Upper lobe of right lung (tissue), 1 donor: ENCODE data around the gene RAB3GAP1. TPM values are rescaled to one million over a fixed set of nuclear protein-coding genes. Genes with fewer than 3 reads are reported as not detected.

Experiments
- ATAC-seq: fragments of 200-7000 bp; cut with Tn5 transposase; one replicate; pipeline ENCODE4 v1.9.1; 2020; ENCODE audit warnings: mild to moderate bottlenecking, moderate library complexity
- DNase-seq: peaks from one replicate; pipeline ENCODE4 v3.0.0-alpha.2; 2020
- H3K27ac ChIP-seq: fragments of 200-600 bp; one replicate; pipeline ENCODE4 v1.8.0; 2022
- H3K27me3 ChIP-seq: fragments of 200-600 bp; one replicate; pipeline ENCODE4 v1.8.0; 2022; ENCODE audit warnings: mild to moderate bottlenecking
- H3K36me3 ChIP-seq: fragments of 200-600 bp; one replicate; pipeline ENCODE4 v1.8.0; 2022
- H3K4me1 ChIP-seq: fragments of 200-600 bp; one replicate; pipeline ENCODE4 v1.8.0; 2022
- H3K4me3 ChIP-seq: fragments of 200-600 bp; one replicate; pipeline ENCODE4 v1.8.0; 2022; ENCODE audit warnings: mild to moderate bottlenecking
- H3K9me3 ChIP-seq: fragments of 200-600 bp; one replicate; pipeline ENCODE4 v1.8.0; 2022
- intact Hi-C: fragments of 100-400 bp; cut with DNase I; formaldehyde crosslinking; loops from one replicate; pipeline ENCODE4 v1.11.0; 2022
- total RNA-seq: library from RNA; stranded (reverse); fragmentation: NEBNext Ultra II Directional; extraction: Animal tissue kit (Norgen Biotek cat#: 25700); gene quantifications from one replicate; pipeline ENCODE4 v1.2.1, GENCODE V29; 2021
- TF ChIP-seq, protein P1 (sequence below): fragments of 200-600 bp; IDR thresholded peaks from one replicate; pipeline ENCODE4 v1.8.0; 2022; ENCODE audit warnings: antibody characterized with exemption
- donor health status: DM: no; HTN: yes; CAD: no; lungs with severe emphysema.

Gene RAB3GAP1
- total RNA-seq, 1 donor from 2014 or later: 47.8 TPM

DNA sequence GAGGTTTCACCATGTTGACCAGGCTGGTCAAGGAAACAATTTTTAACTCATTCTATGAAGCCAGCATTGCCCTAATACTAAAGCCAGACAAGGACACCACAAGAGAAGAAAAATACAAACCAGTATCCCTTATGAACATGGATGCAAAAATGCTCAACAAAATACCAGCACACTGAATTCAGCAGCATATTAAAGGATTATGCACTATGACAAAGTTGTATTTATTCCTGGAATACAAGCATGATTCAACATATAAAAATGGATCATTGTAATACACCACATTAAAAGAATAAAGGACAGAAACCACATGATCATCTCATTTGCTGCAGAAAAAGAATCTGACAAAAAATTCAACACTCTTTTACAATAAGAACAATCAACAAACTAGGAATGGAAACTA is 138.7 kb downstream of the RAB3GAP1 start:
- TF ChIP-seq, protein P1, sequence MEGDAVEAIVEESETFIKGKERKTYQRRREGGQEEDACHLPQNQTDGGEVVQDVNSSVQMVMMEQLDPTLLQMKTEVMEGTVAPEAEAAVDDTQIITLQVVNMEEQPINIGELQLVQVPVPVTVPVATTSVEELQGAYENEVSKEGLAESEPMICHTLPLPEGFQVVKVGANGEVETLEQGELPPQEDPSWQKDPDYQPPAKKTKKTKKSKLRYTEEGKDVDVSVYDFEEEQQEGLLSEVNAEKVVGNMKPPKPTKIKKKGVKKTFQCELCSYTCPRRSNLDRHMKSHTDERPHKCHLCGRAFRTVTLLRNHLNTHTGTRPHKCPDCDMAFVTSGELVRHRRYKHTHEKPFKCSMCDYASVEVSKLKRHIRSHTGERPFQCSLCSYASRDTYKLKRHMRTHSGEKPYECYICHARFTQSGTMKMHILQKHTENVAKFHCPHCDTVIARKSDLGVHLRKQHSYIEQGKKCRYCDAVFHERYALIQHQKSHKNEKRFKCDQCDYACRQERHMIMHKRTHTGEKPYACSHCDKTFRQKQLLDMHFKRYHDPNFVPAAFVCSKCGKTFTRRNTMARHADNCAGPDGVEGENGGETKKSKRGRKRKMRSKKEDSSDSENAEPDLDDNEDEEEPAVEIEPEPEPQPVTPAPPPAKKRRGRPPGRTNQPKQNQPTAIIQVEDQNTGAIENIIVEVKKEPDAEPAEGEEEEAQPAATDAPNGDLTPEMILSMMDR: no peak
- Histone ChIP-seq H3K4me3 (no peak overlapping the region), H3K27ac (no peak overlapping the region), H3K4me1 (no peaks in the 10 kb centered on the region), H3K9me3 (no peaks in the 10 kb centered on the region), H3K36me3 (no peaks in the 10 kb centered on the region), H3K27me3 (no peaks in the 10 kb centered on the region)
- intact Hi-C loops: no loop called here
- no peak for DNase-seq
- ATAC-seq: no peak

DNA sequence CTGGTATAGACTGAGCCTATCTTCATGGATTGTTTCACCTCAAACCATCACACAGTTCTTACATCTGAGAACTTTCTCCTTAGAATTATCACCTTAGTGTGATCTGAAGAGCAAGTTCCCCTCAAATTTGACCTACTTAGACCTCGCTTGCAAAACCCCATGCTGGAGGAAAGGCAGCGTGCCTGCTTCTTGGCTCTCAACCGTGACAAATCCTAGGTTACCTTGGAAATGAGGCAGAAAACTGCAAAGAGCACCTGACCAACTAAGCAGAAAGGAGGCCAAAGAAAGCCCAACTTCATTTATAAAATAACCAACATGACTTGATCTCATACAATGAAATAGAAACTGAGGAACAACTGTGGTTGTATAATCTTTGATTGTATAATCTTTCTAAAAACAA is 146.4 kb downstream of the RAB3GAP1 start:
- H3K36me3 ChIP-seq: no peaks in the 10 kb centered on the region
- DNase-seq: no peak
- intact Hi-C loops: no loop called here
- no peak for ATAC-seq
- H3K4me1 ChIP-seq: no peaks in the 10 kb centered on the region
- no peaks in the 10 kb centered on the region for H3K9me3 ChIP-seq
- no peaks in the 10 kb centered on the region for H3K27me3 ChIP-seq
- TF ChIP-seq, protein P1: no peak
- H3K4me3 ChIP-seq: no peak overlapping the region
- H3K27ac ChIP-seq: no peak overlapping the region

DNA sequence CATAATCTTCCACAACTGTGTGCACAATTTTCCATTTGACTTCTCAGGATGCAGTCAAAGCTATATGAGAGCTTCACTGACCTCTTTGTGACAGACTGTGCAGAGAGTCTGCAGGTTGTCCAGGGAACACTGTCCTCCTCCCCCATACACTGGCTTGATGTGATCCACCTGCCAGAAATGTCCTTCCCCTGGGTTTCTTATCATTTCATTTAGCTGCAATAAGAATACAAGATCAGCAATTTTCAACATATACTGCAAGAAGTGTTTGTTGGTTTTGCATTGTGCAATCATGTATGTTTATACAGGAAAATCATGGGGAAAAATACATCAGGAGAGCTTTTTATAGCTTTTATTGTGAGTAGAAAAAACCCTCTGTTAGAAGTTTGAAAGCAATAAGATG is 150.7 kb downstream of the RAB3GAP1 start:
- Histone ChIP-seq H3K9me3 (no peaks in the 10 kb centered on the region), H3K27me3 (no peaks in the 10 kb centered on the region), H3K4me3 (no peak overlapping the region), H3K36me3 (no peaks in the 10 kb centered on the region), H3K4me1 (no peaks in the 10 kb centered on the region), H3K27ac (no peak overlapping the region)
- DNase-seq (no peak), ATAC-seq (no peak)
- intact Hi-C loops: no loop called here
- TF ChIP-seq, protein P1: no peak

DNA sequence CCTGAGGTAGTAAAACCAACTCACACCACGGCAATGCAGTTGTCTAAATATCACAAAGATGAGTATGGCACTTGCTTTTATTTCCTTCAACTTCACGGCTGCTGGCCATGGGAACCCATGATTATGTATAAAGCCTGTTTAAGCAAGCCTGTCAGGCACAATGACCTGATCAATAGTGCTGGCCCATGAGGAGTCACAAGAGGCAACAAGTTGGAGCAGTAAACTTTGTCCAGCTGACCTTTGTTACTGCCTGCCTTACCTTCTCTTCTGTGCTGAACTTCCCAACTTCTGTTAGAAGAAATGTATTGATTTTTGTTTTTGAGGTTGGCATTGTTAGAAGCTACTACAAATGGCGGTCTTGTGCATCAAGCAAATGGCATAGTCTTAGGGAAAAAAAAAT is 151.9 kb downstream of the RAB3GAP1 start:
- DNase-seq (no peak), ATAC-seq (no peak)
- TF ChIP-seq, protein P1: no peak
- Histone ChIP-seq H3K4me3 (no peak overlapping the region), H3K27me3 (no peaks in the 10 kb centered on the region), H3K27ac (no peak overlapping the region), H3K4me1 (no peaks in the 10 kb centered on the region), H3K9me3 (no peaks in the 10 kb centered on the region), H3K36me3 (no peaks in the 10 kb centered on the region)
- intact Hi-C loops: no loop called here

DNA sequence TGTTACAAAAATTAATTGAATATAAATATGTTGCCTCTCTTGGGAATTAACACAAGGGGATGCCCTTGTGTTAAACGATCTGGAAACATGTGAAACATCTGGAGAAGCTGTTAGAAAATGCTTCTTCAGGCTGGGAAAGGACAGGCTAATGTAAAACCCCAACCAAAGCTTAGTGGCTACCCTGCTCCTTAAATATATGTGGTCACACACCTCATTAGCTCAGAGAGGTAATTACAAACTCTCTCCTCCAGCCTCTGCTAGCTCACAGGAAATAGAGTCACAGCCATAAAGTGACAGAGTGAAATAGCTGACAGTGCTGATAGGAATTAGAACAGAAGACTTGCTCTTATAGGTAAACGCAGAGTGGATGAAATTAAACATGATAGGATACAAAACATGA is 155.9 kb downstream of the RAB3GAP1 start:
- Histone ChIP-seq H3K36me3 (no peaks in the 10 kb centered on the region), H3K4me1 (no peaks in the 10 kb centered on the region), H3K9me3 (no peaks in the 10 kb centered on the region), H3K27me3 (no peaks in the 10 kb centered on the region), H3K27ac (no peak overlapping the region), H3K4me3 (no peak overlapping the region)
- intact Hi-C loops: no loop called here
- DNase-seq: no peak
- TF ChIP-seq, protein P1: no peak
- ATAC-seq: no peak

DNA sequence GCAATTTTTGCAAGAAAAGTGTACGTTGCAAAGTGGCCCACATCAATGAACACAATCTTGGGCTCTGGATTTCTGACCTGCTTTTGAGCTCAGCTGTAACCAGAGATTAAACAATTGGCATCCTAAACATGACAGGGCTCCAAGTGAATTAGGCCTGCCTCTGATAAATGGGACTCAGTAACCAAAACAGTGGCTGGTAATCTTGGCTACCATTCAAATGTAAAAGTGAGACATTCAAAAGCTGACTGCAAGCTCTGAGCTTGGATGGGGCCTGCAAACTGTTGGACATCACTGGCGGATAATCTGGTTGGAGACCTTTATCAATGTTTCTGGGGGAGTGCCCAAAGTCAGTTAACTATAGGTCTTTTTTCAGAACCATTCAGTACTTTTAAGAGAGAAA is 160.7 kb downstream of the RAB3GAP1 start:
- H3K27me3 ChIP-seq: no peaks in the 10 kb centered on the region
- no peaks in the 10 kb centered on the region for H3K36me3 ChIP-seq
- no peaks in the 10 kb centered on the region for H3K9me3 ChIP-seq
- intact Hi-C loops: no loop called here
- no peak overlapping the region for H3K4me3 ChIP-seq
- H3K4me1 ChIP-seq: no peaks in the 10 kb centered on the region
- ATAC-seq (no peak), DNase-seq (no peak)
- no peak overlapping the region for H3K27ac ChIP-seq
- TF ChIP-seq, protein P1: no peak
